Memory B cell (primary cell): ENCODE data around the gene TUFM.

ENCODE experiments used
- ATAC-seq: fragments of 150-1000 bp; cut with Tn5 transposase; 2 replicates; pipeline ENCODE4 v1.10.0; 2021; ENCODE audit warnings: low read depth, mild to moderate bottlenecking, moderate library complexity
- DNase-seq, 2 donors: peaks; one replicate each; pipeline ENCODE4 v3.0.0; 2022; ENCODE audit warnings: low spot score in 2 of 2
- H3K27ac Mint-ChIP-seq: one replicate; pipeline ENCODE4 v1.8.0; 2022; ENCODE audit warnings: mild to moderate bottlenecking, moderate library complexity, mixed read lengths
- H3K27me3 Mint-ChIP-seq: one replicate; pipeline ENCODE4 v1.8.0; 2022; ENCODE audit warnings: mixed read lengths
- H3K36me3 Mint-ChIP-seq: one replicate; pipeline ENCODE4 v1.8.0; 2022; ENCODE audit warnings: mild to moderate bottlenecking, mixed read lengths
- H3K4me1 Mint-ChIP-seq: one replicate; pipeline ENCODE4 v1.8.0; 2022; ENCODE audit warnings: mixed read lengths
- H3K4me3 Mint-ChIP-seq: one replicate; pipeline ENCODE4 v1.8.0; 2022; ENCODE audit warnings: mild to moderate bottlenecking, moderate library complexity, mixed read lengths
- H3K9me3 Mint-ChIP-seq: one replicate; pipeline ENCODE4 v1.8.0; 2022; ENCODE audit warnings: mixed read lengths

TUFM gene

DNA sequence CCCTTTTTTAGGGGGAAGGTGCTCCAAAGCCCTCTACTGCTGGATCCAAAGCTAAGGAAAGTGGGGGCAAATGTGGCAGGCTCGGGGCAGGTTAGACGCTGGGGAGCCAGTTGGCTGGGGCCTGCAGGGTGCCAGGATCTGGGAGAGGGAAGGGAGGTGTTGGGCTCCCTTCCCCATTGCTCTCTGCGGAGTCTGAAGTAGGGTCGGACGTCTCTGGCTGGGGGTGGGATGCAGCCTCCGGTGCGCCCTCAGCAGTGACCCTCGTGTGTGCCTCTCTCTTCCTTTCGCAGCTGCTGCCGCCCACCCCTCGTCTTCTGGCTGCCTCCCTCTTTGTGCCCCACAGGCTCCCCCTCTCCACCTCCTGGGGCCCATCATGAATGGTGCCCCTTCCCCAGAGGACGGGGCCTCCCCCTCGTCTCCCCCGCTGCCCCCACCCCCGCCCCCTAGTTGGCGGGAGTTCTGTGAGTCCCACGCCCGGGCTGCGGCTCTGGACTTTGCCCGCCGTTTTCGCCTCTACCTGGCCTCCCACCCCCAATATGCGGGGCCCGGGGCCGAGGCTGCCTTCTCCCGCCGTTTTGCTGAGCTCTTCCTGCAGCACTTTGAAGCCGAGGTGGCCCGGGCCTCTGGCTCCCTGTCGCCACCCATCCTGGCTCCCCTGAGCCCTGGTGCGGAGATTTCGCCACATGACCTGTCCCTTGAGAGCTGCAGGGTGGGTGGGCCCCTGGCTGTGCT lies 19.7 kb upstream of the TUFM start:
- Mint-ChIP-seq H3K27me3 (no peaks in the 10 kb centered on the region), H3K4me1 (peaks cover 22% of the 10 kb centered on the region), H3K4me3 (no peak overlapping the region), H3K27ac (no peak overlapping the region), H3K9me3 (no peaks in the 10 kb centered on the region), H3K36me3 (peaks cover 16% of the 10 kb centered on the region)
- ATAC-seq (no peak), DNase-seq (no peak)

DNA sequence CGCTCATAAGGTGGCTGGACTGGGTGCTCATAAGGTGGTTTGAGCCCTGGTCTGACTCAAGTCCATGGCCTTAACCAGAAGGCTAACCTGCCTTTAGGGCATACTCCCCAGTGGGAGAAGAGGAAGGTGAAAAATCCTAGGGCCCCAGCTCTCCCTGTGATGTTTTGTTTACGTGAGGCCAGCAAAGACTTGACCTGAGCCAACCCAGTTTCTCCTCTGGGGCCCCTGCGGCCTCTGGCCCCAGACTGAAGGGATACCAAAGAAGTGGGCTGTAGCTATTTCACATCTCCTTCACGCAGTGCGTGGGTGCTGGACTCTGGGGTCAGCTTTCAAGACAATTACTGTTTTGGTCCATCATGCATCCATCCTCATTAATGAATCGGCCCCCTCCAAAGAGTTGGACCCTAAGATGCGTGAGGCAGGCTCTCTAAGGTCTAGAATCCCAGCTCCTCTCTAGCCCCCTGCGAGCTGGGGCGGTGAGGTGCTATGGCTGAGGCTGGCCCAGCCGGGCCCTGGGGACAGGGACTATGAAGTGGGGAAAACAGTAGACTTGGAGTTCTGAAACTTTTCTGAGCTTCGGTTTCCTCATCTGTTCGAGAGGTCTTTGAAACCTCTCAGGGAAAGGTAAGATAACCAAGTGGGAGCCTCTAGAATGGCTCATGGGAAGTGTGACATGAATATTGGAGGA lies 19.0 kb upstream of the TUFM start:
- ATAC-seq = no peak
- peak overlapping the region; percentile 91 for H3K27ac Mint-ChIP-seq
- H3K36me3 Mint-ChIP-seq = peaks cover 13% of the 10 kb centered on the region
- H3K9me3 Mint-ChIP-seq = no peaks in the 10 kb centered on the region
- H3K4me1 Mint-ChIP-seq = peaks cover 22% of the 10 kb centered on the region
- peak overlapping the region; percentile 91 for H3K4me3 Mint-ChIP-seq
- DNase-seq = no peak
- no peaks in the 10 kb centered on the region for H3K27me3 Mint-ChIP-seq

DNA sequence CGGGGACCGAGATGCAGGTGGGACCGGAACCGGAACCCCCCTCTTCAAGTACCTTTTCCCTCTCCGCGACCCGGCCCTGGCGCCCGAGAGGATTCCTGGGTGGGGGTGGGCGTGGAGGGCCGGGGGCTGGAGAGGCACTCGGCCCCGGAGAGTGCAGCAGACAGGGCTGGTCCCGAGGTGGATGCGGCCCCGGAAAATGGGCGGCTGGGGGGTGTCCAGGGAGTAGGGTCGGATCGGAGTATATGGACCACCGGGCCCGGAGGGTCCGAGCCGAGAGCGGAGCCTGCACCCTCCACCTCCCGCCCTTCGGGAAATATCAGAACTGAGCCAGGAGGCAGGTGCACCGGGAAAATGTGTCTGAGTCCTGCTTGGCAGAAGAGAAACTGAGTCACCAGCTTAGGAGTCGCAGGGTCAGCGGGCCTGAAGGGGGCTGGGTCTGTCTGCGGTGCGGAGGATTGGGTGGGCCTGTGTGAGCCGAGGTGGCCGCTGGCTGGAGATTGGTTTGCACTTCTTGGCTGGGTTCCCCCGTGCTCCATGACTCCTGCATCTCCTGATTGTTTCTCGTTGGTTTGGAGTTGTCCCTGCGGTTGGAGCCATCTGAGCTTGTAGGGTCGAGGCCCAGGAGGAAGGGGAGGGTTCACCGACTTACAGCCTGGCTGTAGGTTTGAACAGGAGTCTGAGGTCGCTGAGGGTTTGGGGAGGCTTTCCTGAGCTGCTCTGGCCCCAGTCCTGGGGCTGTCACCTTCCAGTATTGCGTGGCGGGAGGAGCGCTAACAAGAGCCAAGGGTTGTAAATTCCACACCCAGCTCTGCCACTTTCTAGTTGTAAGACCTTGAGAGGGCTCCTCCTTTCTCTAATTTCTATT lies 18.0 kb upstream of the TUFM start:
- peak overlapping the region; percentile 91 for H3K27ac Mint-ChIP-seq
- ATAC-seq = no peak

DNA sequence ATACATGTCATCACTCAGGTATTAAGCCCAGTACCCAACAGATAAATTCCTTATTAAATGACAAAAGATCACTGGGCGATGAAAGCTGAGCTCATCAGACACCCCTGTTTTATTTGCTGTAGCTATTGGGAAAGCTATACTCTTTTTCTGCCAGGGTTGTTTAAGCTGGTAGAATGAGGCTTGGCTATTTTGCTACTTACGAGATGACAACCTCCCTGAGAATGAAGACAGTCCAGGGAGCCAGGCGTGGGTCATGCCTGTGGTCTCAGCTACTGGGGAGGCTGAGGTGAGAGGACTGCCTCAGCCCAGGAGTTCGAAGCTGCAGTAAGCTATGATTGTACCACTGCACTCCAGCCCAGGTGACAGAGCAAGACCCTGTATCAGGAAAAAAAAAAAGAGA lies 13.2 kb upstream of the TUFM start:
- H3K27ac Mint-ChIP-seq = peak overlapping the region; percentile 40
- no peak for ATAC-seq
- no peak overlapping the region for H3K4me3 Mint-ChIP-seq

More for the DNA sequence above, 18.0 kb upstream of the TUFM start:
- Mint-ChIP-seq H3K4me3 (peak overlapping the region; percentile 91), H3K27me3 (no peaks in the 10 kb centered on the region), H3K9me3 (no peaks in the 10 kb centered on the region), H3K4me1 (peaks cover 24% of the 10 kb centered on the region), H3K36me3 (peaks cover 9% of the 10 kb centered on the region)
- peak in 1 of 2 donors; percentile 32 for DNase-seq

DNA sequence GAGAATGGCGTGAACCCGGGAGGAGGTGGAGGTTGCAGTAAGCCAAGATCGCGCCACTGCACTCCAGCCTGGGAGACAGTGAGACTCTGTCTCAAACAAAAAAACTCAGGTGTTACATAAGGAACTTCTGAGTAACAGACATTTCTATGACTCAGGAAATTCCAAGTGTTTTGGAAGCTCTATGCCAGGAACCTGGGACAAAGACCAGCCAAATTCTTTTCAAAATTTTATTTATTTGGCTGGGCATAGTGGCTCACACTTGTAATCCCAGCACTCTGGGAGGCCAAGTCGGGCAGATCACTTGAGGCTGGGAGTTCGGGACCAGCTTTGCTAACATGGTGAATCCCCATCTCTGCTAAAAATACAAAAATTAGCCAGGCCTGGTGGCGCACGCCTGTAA lies 12.3 kb upstream of the TUFM start:
- ATAC-seq = no peak
- no peak overlapping the region for H3K4me3 Mint-ChIP-seq
- H3K9me3 Mint-ChIP-seq = no peaks in the 10 kb centered on the region
- peaks cover 5% of the 10 kb centered on the region for H3K4me1 Mint-ChIP-seq
- no peak overlapping the region for H3K27ac Mint-ChIP-seq
- no peaks in the 10 kb centered on the region for H3K27me3 Mint-ChIP-seq
- no peak for DNase-seq
- H3K36me3 Mint-ChIP-seq = no peaks in the 10 kb centered on the region

More for the DNA sequence above, 13.2 kb upstream of the TUFM start:
- Mint-ChIP-seq H3K9me3 (no peaks in the 10 kb centered on the region), H3K4me1 (peaks cover 8% of the 10 kb centered on the region), H3K36me3 (no peaks in the 10 kb centered on the region), H3K27me3 (no peaks in the 10 kb centered on the region)
- DNase-seq = no peak

DNA sequence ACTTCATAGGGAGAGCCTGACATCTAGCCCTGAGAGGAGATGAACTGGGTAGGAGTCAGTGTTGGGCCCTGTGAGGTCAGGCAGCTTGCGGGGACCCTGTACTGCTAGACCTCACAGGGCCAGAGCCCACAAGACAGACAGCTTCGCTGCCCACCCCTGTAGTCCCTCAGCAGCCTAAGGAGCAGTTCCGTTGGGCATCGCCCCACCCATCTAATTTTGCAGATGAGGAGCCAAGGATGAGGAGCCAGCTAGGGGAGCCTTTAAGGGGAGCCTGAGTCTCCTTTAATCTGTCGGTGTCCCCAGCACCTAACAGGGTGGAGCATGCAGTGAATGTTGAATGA lies 755 bp upstream of the TUFM start:
- Mint-ChIP-seq H3K27me3 (no peaks in the 10 kb centered on the region), H3K36me3 (peaks cover 9% of the 10 kb centered on the region), H3K4me1 (peaks cover 28% of the 10 kb centered on the region), H3K27ac (peak overlapping the region; percentile 92), H3K4me3 (peak overlapping the region; percentile 94), H3K9me3 (no peaks in the 10 kb centered on the region)
- ATAC-seq (no peak), DNase-seq (peak in 1 of 2 donors; percentile 24)

DNA sequence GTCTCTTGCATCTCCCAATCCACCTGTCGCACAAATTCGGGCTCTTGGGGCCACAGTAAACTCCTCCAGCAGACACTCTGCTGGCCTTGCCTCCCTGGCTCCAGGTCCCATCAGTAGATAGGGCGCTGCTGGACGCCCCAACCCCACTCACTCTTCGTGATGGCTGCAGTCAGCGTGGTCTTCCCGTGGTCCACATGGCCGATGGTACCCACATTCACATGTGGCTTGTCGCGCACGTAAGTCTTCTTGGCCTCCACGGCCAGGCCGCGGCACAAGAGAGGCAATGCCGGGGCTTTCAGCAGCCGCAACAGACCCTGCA lies 428 bp downstream of the TUFM start:
- Mint-ChIP-seq H3K9me3 (no peaks in the 10 kb centered on the region), H3K27me3 (no peaks in the 10 kb centered on the region), H3K4me1 (peaks cover 26% of the 10 kb centered on the region), H3K27ac (peak overlapping the region; percentile 92), H3K4me3 (peak overlapping the region; percentile 94), H3K36me3 (peaks cover 9% of the 10 kb centered on the region)
- no peak for ATAC-seq
- DNase-seq = no peak

DNA sequence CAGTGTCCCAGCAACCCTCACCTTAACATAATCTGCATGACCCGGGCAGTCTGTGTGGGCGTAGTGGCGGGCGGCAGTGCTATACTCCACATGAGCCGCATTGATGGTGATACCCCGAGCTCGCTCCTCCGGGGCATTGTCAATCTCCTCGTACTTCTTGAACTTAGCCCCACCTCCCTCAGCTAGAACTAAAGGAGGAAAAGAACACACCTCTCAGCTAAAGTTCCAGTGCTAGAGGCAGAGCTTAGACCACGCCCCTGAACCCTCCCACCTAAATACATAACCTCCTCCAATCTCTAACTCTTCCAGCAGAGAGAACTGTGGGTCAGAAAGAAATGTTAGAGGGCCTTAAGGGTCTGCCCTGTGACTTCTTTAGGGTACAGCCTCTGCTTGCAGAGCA lies 855 bp downstream of the TUFM start:
- Mint-ChIP-seq H3K27ac (peak overlapping the region; percentile 18), H3K4me3 (peak overlapping the region; percentile 94), H3K9me3 (no peaks in the 10 kb centered on the region), H3K27me3 (no peaks in the 10 kb centered on the region), H3K36me3 (peaks cover 9% of the 10 kb centered on the region), H3K4me1 (peaks cover 26% of the 10 kb centered on the region)
- DNase-seq (no peak), ATAC-seq (no peak)

DNA sequence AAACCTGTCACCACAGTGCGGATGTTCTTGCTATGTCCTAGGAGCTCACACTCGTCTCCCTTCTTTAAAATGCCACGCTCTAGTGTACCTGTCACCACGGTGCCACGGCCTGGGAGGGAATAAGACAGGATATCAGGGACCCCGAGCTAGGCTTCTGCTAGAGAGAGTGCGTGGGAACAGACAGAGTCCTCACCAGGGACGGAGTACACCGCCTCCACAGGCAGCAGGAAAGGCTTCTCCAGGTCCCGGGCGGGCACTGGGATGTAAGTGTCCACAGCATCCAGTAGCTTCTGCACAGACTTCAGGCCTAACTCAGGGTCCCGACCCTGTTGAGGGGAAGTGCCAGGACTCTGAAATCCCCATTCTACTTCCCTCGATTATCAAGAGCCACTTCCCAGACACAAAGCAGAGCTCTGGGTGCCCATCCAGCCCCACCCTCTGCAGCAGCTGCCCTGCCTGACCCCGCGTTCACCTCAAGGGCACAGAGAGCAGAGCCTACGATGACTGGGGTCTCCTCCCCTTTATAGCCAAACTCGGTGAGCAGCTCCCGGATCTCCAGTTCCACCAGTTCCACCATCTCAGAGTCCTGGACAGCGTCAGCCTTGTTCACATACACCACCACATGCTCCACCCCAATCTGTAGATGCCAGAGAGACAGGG lies 1.8 kb downstream of the TUFM start:
- peak overlapping the region; percentile 94 for H3K4me3 Mint-ChIP-seq
- no peak for DNase-seq
- H3K27me3 Mint-ChIP-seq = no peaks in the 10 kb centered on the region
- ATAC-seq = no peak
- peaks cover 26% of the 10 kb centered on the region for H3K4me1 Mint-ChIP-seq
- no peaks in the 10 kb centered on the region for H3K9me3 Mint-ChIP-seq
- H3K36me3 Mint-ChIP-seq = peaks cover 9% of the 10 kb centered on the region
- peak overlapping the region; percentile 18 for H3K27ac Mint-ChIP-seq

DNA sequence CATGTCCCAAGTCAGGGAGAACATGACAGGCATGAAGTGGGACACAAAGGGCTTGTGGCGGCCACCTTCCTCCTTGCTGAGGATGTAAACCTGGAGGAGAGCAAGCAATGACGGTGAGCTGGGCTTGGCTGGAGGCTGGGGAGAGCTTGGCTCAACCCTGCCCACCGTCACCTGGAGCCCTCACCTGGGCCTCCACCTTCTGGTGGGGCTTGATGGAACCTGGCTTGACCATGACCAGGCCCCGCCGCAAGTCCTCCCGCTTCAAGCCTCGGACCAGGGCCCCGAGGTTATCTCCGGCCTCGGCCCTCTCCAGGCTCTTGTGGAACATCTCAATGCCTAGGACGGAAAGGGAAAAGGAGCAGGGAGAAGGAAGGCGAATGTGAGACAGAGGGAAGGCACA lies 2.4 kb downstream of the TUFM start:
- DNase-seq (no peak), ATAC-seq (no peak)
- Mint-ChIP-seq H3K4me3 (no peak overlapping the region), H3K4me1 (peaks cover 26% of the 10 kb centered on the region), H3K27me3 (no peaks in the 10 kb centered on the region), H3K9me3 (no peaks in the 10 kb centered on the region), H3K27ac (no peak overlapping the region), H3K36me3 (peaks cover 9% of the 10 kb centered on the region)

DNA sequence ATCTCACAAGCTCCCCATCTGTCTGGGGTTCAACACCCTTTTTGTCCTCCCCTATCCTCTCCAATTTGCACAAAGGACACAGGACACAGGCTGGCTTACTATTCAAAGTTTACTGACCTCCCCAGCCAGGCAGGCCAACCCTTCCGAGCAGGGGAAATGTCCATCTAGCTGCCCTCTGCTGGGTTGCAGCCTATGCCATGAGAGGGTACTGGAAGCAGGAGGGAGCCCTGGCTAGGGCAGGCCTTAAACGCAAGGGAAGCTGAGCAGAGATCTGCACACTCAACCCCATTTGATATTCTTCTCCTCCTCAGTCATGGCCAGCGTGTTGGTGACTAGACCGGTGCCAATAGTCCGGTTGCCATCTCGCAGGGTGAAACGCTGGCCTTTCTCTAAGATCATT lies 3.5 kb downstream of the TUFM start:
- Mint-ChIP-seq H3K27ac (no peak overlapping the region), H3K36me3 (peaks cover 16% of the 10 kb centered on the region)

DNA sequence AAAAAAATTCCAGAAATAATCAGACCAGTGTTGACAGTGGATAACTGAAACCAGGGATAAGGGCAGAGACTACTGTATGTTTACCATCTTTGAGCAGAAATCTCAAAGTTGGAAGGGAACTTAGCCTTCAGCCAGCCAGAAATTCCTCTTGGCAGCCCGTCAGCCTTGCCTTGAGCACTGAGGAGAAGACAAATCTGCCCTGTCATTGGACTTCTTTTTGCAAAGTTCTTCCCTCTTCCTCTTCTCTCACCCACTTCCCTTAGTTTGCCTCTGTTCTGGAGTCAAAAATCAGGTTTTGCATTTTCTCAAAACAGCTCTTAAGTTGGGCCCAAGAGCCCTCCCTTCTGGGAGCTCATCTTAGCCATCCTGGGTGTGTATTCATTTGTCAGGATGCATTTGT lies 6.2 kb downstream of the TUFM start:
- Mint-ChIP-seq H3K27ac (no peak overlapping the region), H3K4me1 (peaks cover 11% of the 10 kb centered on the region), H3K4me3 (no peak overlapping the region), H3K9me3 (no peaks in the 10 kb centered on the region), H3K27me3 (no peaks in the 10 kb centered on the region), H3K36me3 (peaks cover 23% of the 10 kb centered on the region)
- DNase-seq (no peak), ATAC-seq (no peak)

More for the DNA sequence above, 3.5 kb downstream of the TUFM start:
- DNase-seq (no peak), ATAC-seq (no peak)
- Mint-ChIP-seq H3K4me1 (peaks cover 26% of the 10 kb centered on the region), H3K9me3 (no peaks in the 10 kb centered on the region), H3K4me3 (no peak overlapping the region), H3K27me3 (no peaks in the 10 kb centered on the region)

DNA sequence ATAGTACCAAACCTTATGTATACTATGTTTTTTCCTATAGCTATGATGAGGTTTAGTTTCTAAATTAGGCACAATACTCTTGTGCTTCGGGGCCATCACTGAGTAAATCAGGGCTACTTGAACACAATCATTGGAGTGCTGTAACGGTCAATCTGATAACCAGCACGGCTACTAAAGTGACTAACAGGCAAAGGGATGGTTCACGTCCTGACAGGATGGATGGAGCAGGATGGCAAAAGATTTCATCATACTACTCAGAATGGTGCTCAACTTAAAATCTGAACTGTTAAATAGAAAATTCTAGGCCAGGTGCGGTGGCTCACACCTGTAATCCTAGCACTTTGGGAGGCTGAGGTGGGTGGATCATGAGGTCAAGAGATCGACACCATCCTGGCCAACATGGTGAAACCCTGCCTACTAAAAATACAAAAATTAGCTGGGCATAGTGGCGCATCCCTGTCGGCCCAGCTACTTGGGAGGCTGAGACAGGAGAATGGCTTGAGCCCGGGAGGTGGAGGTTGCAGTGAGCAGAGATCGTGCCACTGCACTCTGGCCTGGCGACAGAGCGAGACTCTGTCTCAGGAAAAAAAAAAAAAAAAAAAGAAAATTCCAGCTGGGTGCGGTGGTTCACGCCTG lies 7.0 kb downstream of the TUFM start:
- ATAC-seq (no peak), DNase-seq (no peak)
- Mint-ChIP-seq H3K27me3 (no peaks in the 10 kb centered on the region), H3K9me3 (no peaks in the 10 kb centered on the region), H3K27ac (no peak overlapping the region), H3K4me1 (peaks cover 6% of the 10 kb centered on the region), H3K4me3 (no peak overlapping the region), H3K36me3 (peaks cover 26% of the 10 kb centered on the region)
